DOHH2 (cell line): ENCODE data around the gene PSMA7.

ENCODE experiments used
- EZH2phosphoT487 ChIP-seq: fragments of 200-600 bp; sonication (generic); IDR thresholded peaks from 2 replicates; pipeline ENCODE4 v1.6.1; 2017; ENCODE audit warnings: borderline replicate concordance, mild to moderate bottlenecking, antibody characterized with exemption, low read length, moderate library complexity, mixed read lengths
- TF ChIP-seq, protein P1 (sequence below): fragments of 200-600 bp; sonication (generic); IDR thresholded peaks from one replicate; pipeline ENCODE4 v1.5.1; 2014; ENCODE audit warnings: antibody characterized with exemption, mild to moderate bottlenecking, low read depth, low read length; ENCODE audit not compliant: poor library complexity, severe bottlenecking

DNA sequence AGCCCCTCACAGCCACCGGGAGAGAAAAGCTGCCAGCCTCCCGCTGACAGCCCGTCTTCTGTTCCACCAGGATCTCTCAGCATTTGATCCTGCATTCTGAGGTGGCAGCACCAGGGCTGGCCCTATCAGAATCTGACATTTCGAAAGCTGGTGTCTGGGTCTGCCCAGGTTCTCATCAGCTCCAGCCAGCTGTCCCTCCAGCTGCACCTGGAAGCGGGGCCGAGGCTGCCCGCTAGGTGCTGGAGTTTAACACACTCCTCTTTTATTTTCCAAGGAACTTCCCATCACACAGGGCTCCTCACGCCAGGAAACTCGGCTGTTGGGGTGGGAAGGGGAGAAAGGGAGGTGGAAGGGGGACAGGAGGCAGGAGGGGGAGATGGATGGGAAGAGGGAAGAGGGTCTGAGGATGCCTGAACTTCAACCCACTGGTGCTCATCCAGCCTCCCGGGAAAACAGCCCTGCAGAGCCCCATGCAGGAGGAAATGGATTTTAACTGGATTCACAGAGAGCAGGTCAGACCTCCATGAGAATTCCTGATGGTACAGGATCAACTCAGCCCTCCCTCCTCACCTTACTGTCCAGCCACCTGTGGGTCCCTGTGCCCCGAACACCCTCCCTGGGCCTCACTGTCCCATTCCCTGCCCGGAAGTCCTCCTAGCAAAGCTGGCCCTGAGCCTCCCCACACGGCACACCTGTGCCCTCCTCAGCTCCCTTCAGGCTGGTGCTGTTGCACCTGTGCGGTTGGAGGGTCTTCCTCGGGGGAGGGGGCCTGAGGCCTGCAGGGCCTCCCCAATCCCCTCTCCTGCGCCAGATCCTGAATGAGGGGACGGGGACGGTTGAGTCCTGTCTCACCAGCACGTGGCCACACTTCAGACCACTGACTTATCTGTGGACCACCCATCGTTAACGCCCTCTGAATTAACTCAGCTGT lies 24.8 kb downstream of the PSMA7 start:
- TF ChIP-seq, protein P1, sequence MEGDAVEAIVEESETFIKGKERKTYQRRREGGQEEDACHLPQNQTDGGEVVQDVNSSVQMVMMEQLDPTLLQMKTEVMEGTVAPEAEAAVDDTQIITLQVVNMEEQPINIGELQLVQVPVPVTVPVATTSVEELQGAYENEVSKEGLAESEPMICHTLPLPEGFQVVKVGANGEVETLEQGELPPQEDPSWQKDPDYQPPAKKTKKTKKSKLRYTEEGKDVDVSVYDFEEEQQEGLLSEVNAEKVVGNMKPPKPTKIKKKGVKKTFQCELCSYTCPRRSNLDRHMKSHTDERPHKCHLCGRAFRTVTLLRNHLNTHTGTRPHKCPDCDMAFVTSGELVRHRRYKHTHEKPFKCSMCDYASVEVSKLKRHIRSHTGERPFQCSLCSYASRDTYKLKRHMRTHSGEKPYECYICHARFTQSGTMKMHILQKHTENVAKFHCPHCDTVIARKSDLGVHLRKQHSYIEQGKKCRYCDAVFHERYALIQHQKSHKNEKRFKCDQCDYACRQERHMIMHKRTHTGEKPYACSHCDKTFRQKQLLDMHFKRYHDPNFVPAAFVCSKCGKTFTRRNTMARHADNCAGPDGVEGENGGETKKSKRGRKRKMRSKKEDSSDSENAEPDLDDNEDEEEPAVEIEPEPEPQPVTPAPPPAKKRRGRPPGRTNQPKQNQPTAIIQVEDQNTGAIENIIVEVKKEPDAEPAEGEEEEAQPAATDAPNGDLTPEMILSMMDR = no peak
- no peak for TF ChIP-seq EZH2phosphoT487
